GM19397 (cell line): ENCODE measurements around the gene SLC41A1.

Source experiments
- ATAC-seq: cut with Tn5 transposase; IDR thresholded peaks from one replicate; pipeline ENCODE4 v1.9.1; 2021; ENCODE audit warnings: mild to moderate bottlenecking, moderate library complexity; ENCODE audit not compliant: unreplicated experiment

Gene SLC41A1

GRCh38 chr1:205760606-205761005, 52.4 kb downstream of the SLC41A1 start:
- no peak for ATAC-seq

- ATAC-seq: no peak
Measured at GRCh38 chr1:205756552-205756951, 56.4 kb downstream of the SLC41A1 start.

GRCh38 chr1:205754857-205755256, 58.1 kb downstream of the SLC41A1 start:
- ATAC-seq: no peak

DNA sequence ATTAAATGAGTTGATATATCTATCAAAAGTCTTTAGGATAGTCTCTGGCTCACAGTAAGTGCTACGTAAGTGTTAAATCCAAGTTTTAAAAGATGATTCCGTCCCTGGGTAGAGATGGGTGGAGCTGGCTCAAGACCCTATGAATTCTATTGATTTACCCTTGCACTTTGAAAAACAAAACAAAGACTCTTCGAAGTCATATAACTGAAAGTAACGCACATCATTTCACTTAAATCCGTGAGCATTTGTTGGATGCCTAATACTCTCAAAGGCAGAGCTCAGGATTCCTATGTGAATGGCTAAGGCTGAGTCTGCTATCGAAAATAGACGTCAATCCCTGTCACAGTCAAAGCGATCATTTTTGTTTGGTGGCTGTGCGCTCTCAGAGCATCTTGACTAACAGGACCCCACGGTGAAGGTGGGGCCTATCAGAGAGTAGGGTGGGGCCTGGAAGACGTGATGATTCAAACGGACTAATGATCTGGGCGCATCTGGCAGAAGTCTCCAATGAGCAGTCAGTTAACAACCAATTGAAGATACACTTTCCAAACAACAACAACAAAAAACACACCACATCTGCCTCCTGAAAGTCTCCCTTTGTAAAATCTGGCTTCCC, 61.9 kb downstream of the SLC41A1 start:
- ATAC-seq: no peak

- ATAC-seq: peak; percentile 74
Measured at GRCh38 chr1:205750138-205751035, 62.6 kb downstream of the SLC41A1 start, which contains the start of gene NUCKS1. Gene NUCKS1 (minus strand): TSS chr1:205750182. CDS start chr1:205749973, 209 bp downstream.

- ATAC-seq: peak; percentile 80
Measured at GRCh38 chr1:205749234-205750137, 63.5 kb downstream of the SLC41A1 start.

DNA sequence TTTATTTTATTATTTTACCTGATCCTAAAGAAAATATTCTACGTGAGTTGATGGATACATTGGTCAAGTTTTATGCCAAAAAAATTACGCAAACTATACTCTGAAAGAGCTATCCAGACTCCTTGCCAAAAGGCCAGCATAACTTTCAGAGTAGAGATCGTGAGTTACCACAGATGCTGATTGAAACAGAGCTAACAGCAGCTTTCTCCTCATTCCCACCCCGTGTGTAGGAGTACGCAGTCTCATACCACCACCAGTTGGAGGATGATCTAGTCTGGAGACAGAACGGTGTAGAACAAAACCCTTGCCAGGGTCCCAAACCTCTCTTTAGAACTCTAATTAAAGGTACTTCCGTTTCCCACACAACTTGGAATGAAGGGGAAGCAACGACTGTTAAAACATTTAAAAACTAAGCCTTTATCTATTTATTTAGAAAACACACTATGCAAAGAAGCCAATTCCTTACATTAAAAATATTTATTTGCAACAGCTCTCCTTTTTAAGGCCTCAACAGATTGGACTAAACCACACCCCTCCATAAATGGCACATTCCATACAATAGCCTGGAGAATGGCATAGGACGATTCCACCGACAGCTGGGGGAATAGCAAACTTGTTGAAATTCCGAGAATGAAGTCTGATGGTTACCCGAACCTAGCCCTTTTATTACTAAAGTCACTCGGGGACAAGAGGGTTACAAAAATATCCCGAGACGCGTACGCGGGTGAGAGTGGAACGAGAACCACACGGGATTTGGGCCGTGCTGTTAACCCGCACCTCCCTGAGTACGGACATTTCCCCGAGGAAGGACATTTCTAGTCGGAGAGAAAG, 64.4 kb downstream of the SLC41A1 start:
- ATAC-seq: peak; percentile 9

- no peak for ATAC-seq
Measured at GRCh38 chr1:205746757-205747412, 66.1 kb downstream of the SLC41A1 start.

- no peak for ATAC-seq
Measured at GRCh38 chr1:205744403-205744802, 68.6 kb downstream of the SLC41A1 start.

- no peak for ATAC-seq
Measured at GRCh38 chr1:205743977-205744376, 69.0 kb downstream of the SLC41A1 start.

DNA sequence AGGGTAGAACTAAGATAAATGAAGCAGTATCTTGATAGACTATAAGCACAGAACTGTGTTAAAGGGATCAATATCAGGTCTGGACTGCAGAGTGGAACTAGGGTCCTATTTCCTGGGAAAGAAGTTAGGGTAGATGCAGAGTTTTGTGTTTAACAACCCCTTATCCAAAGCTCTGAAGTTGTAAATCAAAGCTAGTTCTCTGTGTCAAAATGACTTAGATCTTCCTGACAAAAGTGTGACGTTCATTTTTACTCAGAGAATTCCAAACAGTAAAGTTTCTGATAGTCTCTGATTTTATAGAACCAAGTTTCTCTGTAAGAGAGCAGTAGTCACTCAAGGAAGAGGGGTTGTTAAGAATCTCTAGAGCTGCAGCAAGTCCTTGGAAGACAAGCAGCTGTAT, 71.3 kb downstream of the SLC41A1 start:
- ATAC-seq: no peak

DNA sequence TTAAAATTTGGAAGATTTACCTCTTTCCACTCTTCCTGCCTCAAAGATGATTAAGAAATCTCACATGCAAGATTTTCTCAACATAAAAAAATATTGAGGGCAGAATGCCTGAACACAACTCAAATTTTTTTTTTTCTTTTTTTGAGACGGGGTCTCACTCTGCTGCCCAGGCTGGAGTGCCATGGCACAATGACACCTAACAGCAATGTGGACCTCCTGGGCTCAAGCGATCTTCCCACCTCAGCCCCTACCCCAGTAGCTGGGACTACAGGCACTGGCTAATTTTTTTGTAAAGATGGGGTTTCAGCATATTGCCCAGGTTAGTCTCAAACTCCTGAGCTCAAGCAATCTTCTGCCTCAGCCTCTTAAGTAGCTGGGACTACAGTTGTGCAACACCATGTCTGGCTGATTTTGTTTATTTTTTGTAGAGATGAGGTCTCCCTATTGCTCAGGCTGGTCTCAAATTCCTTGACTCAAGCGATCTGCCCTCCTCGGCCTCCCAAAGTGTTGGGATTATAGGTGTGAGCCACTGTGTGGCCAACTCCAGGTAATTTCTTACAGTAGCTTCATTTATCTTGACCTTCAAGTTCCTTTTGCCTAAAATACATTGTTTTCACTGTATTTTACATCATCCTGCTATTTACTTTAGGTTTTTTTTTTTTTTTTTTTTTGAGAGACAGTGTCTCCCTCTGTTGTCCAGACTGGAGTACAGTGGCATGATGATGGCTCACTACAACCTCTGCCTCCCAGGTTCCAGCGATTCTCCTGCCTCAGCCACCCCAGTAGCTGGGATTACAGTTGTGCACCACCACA, 73.4 kb downstream of the SLC41A1 start:
- no peak for ATAC-seq
